Suppressor macrophage (primary cell): ENCODE measurements around the gene EIPR1.
A peak's percentile ranks its signal among the peaks of the same experiment; 100 is the strongest.
"Not testable (repeated sequence)": the region's sequence is repeated elsewhere in the genome, so short reads cannot be mapped to it uniquely, and the experiment has no call there.

ENCODE experiments used
- DNase-seq, 4 experiments: peaks; one replicate each; pipeline ENCODE4 v3.0.0-alpha.2; 2020 to 2022

EIPR1 gene

DNA sequence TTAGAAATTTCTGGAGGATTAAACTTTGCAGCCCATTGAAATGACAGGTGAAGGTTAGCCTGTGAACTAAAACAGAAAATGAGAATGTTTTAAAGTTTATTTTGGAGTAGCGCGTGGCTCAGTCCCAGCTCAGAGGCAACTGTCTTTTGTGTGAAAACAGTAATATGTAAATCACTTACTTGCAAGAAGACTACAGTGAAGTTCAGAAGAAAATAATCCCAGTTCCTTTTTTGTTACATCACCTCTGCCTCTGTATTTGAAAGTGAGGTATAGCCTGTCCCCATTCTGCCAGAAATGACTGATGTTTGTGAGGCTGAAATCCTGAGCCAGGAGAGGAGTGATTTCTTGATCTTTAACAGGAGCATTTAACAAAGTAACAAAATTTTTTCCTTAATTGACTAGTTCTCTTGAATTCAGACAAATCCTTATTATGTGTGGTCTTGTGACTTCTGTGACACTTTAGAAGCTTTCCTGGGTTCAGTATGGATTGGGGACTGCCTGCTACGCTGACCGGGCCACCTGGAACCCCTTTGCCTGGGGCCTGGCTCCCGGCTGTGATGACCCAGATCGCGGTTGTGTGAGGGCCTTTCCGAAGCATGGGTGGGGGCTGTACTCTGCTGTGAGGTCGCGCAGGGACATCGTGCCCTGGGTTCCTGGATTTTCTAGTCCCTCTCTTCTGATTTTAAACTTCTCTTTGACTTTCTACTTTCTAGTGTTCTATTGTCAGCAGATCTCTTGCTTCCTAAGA is 26.1 kb upstream of the EIPR1 start:
- no peak for DNase-seq

DNA sequence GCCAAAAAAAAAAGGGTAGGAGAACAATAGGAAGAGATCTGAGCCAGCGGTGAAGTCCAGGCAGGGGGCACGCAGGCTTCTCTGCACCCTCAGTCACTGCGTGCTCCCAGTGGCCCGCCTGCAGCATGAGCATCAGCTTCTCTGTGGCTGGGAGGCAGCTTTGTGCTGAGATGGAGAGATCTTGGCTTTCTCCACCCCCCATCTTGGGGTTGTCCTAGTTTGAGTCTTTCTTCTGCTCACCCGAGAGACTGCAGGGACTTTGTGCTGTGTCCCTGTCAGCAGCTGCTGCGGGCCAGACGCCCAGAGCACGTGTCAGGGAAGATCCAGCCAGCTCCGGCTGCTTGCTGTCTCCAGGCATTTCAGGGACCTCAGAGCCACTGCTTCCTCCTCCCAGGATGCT is 22.2 kb upstream of the EIPR1 start:
- DNase-seq, result no peak

DNA sequence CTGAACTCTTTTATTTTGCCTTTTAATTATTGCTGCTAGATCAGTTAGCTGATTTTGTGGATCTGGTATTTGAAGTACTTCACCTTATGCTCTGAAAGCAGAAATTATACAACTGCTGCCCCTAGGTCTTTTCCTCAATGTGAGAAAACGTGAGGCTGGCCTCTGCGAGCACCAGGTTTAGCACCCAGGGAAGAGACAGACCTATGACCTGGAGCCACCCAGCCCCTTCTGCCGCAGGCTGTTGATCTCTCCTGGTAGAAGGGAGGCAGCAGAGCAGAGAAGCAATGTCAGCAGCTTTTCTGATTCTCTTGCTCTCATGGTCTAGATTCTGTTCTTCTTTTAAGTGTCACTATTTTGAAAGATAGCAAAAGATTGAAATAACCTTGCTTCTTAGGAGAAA is 21.8 kb upstream of the EIPR1 start:
- no peak for DNase-seq

DNA sequence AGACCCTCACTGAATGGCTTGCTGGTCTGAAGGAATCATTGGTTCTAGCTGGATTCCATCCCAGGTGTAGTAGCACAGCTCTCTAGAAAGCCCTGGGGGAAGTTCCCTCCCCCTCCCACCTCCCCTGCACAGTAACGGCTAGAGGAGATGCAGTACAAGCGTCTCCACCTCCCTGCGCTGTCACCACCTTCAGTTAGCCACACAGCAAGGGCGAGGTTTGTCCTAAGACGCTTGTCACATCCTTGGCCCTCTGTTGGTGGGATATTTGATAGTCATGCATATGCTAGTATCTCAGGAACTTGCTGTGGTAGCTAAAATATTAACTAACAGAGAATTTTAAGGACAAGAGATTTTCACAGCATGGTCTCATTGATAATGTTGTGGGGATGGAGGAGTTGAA is 21.2 kb upstream of the EIPR1 start:
- no peak for DNase-seq

DNA sequence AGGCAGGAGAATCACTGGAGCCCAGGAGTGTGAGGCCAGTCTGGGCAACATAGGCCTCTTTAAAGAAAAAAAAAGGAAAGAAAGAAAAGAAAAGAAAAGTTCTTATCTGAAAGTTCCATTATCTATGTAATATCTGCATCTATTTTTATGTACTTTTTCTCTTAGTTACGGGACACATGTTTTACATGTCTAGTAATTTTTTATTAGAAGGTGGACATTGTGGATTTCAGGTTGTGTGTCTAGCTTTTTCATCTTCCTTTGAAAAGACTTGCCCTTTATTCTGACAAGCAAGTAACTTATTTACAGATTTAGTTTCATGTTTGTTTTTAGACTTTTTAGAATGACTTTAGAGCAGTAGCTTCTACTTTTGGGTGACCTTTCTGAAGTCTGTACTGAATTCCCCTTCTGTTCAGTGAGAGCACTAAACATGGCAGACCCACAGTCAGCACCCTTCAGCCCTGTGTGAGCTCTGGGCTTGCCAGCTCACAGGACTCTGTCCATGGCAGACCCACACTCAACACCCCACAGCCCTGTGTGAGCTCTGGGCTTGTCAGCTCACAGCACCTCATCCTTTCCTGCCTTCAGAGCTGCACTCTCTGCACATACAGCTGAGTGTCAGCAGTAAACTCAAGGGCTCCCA is 19.4 kb upstream of the EIPR1 start:
- DNase-seq, result no peak

DNA sequence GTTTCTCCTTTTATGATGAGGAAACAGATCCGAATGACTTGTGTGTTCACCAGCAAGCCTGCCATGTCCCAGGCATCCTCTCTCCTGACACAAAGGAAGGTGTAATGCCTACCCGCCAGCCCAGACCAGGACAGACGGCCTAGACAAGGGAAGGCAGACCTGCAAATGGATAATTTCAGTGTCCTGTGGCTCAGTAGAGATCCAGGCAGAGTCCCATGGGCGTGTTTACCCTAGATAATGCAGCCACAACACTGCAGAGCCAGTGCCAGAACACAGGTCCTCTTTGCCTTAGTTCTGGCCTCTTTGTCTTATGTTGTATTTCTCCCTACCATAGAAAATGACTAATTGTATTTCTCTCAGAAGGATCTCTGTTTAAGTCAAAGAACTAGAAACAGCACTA is 14.6 kb upstream of the EIPR1 start:
- DNase-seq, result no peak

DNA sequence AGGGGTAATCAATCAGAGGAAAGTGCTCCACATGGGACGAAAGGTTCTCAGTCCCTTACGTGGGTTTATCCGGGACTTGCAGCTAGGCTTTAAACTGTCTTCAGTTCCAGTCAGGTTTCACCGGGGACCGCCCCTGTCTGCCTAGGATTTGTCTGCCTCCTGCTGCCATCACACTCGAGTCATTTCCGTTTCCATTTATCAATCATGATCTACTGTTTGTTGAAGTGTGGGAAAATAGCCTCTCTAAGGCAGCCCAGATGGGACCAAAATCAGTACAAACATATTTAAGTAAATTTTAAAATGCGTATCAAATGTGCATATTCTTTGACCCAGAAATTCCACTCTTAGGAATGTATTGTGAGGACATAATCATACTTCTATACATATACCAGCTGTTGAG is 12.4 kb upstream of the EIPR1 start:
- no peak for DNase-seq

DNA sequence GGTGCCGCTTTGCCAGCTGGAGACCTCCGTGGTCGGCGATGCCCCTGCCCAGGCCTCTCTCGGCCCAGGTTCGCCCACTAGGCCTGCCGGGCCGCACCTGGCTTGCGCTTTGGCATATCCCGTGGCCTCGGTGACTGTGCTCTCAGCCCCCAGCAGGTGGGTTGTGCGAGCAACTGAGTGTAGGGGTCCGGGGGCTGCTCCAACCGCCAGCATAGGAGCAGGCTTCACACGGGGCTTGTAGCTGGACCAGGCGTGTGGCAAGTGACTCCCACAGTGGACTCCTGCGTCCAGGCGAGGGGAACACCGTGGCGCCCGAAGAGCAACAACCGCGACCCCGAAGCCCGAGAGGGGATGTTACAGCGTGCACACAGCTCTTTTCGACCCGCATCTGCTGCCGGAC is 11.6 kb upstream of the EIPR1 start:
- no peak for DNase-seq

DNA sequence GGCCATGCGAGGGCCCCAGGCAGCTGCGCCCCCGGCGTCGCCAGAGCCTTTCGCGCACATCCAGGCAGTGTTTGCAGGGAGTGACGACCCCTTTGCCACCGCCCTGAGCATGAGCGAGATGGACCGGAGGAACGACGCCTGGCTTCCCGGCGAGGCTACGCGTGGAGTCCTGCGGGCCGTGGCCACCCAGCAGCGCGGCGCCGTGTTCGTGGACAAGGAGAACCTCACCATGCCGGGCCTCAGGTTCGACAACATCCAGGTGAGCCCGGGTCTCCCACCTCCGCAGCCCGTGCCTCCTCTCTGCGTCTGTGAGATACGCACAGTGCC is 10.8 kb upstream of the EIPR1 start:
- DNase-seq, result no peak

DNA sequence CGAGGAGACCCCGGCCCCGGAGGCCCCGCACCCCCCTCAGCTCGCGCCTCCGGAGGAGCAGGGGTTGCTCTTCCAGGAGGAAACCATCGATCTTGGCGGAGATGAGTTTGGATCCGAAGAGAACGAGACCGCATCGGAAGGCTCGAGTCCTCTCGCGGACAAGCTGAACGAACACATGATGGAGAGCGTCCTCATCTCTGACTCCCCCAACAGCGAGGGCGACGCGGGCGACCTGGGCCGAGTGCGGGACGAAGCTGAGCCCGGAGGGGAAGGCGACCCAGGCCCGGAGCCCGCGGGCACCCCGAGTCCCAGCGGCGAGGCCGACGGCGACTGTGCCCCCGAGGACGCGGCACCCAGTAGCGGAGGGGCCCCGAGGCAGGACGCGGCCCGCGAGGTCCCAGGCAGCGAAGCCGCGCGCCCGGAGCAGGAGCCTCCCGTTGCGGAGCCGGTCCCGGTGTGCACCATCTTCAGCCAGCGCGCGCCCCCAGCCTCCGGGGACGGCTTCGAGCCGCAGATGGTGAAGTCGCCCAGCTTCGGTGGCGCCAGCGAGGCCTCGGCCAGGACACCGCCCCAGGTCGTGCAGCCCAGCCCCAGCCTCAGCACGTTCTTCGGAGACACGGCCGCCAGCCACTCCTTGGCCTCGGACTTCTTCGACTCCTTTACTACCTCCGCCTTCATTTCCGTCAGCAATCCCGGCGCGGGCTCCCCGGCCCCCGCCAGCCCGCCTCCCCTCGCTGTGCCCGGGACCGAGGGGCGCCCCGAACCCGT is 10.2 kb upstream of the EIPR1 start:
- DNase-seq, result no peak

DNA sequence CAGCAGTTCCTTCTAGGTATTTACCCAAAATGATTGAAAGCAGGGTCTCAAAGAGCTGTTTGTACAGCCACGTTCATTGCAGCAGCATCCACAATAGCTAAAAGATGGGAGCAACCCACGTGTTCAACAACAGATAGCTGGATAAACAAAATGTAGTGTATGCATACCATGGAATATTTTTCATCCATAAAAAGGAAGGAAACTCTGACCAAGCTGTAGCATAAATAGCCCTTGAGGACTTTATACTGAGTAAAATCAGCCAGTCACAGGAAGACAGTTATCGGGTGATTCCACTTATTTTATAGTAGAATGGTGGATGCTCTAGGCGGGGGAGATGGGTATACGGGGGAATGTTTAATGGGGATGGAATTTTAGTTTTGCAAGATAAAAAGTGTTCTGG is 9.4 kb upstream of the EIPR1 start:
- DNase-seq, result no peak

DNA sequence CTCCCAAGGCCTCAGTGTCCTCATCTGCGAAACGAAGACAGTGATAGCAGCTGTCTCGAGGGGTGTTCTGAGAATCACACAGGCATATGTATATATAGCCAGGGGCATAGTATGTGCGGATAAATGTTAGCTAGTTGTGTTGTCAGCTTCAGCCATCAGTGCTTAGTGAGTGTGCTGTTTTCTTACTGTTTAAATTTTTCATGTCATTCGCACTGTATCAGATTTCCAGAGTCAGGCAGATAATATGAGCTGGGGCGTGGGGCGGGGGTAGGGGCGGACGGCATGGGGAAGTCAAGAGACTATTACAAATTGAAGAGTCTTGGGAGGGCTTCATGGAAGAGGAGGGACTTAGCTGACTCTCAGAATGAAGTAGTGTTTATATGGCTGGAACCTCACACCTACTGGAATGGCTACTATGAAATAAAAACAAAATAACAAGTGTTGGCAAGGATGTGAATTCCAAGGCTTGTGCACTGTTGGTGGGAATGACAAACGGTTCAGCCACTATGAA is 8.9 kb upstream of the EIPR1 start:
- no peak for DNase-seq

DNA sequence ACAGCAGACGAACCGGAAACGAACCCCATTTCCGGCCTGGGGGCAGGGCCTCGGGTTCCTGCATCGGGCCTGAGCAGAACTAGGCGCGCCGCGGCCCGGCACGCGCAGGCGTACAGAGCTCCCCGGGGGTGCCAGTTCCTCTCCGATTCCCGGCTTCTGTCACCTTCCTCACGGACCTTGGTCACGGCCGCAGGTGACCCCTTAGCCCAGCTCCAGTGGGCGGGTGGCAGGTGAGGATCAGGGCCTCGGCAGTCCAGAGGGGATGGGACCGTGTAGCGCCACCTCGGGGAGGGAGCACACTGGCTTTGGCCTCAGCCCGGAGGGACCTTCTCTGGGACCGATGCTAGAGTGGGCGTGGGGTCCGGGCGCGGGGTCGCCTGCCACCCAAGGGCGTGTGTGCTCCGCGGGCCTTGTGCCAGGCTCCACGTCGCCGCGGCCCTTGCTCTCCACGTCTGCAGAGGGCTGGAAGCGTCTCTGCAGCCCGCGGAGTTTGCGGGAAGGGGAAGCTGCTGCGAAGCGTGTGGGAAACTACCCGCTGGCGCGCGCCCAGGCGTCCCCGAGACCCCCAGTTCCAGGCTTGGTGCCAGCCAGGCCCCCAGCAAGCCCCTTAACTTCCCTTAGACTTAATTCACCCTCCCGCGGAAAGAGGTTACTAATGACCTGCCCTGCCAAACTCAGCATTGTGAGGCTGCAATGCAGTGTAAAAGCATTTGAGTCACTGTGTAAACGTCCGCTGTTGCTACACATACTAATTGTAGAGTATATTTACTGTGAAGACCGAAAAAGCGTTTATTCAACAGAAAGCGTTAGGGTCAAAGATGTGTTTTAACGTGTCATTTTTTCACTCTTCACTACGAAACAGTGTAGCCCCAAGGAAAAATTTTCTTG is 2.3 kb upstream of the EIPR1 start, which contains the start of gene TRAPPC12:
Gene TRAPPC12, plus strand, starts transcription at position 48 of the 888 bp plus-strand sequence. CDS start 7,930 bp downstream, outside the sequence.
- peak; percentile 91 to 96 (median 94) for DNase-seq

DNA sequence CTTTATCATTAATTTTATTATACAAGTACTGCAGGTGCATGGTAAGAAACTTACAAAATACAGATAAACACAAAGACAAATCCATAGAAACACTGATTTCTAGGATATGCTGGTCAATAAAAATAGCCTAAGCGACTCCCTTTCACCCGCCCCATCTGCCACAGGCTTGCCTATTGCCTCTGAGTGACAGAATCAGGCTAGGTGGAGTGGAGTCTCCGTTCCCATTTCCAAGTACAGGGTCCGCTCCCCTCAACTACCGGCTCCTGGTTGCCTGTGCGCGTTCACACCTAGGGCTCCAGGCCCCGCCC is 1.7 kb upstream of the EIPR1 start:
- DNase-seq, result no peak

DNA sequence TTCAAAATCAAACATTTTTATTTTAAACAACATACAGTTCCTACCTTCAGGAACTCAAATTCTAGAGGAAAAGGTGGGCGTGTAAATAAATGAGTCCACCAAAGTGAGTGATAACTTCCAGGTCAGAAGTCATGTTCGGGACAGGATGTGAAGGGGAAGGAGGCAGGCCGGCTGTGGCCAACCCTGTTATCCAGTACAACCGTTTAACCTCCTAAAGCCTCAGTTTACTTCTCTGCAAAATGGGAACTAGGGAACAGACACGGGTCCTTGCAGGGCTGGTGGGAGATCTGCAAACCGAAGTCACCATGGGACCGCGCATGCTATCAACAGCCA is 373 bp downstream of the EIPR1 start:
- DNase-seq, result peak; percentile 48 to 75 (median 73)

DNA sequence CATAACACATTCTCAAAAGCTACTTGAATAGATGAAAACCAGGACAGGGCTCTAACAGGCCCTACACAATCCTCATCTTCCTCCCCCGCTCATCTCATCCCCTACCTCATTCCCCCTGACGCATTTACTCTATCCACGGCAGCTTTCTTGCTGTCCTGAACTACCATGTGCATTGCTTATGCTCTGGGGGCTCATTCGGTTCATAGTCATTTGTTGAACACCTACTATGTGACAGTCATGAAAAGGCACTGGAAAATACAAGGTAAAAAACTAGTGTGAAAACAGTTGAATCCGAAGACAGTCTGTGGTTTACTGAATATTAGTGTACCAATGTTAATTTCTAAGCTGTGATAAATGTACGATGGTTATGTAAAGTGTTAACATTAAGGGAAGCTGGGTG is 797 bp downstream of the EIPR1 start:
- DNase-seq, result no peak

DNA sequence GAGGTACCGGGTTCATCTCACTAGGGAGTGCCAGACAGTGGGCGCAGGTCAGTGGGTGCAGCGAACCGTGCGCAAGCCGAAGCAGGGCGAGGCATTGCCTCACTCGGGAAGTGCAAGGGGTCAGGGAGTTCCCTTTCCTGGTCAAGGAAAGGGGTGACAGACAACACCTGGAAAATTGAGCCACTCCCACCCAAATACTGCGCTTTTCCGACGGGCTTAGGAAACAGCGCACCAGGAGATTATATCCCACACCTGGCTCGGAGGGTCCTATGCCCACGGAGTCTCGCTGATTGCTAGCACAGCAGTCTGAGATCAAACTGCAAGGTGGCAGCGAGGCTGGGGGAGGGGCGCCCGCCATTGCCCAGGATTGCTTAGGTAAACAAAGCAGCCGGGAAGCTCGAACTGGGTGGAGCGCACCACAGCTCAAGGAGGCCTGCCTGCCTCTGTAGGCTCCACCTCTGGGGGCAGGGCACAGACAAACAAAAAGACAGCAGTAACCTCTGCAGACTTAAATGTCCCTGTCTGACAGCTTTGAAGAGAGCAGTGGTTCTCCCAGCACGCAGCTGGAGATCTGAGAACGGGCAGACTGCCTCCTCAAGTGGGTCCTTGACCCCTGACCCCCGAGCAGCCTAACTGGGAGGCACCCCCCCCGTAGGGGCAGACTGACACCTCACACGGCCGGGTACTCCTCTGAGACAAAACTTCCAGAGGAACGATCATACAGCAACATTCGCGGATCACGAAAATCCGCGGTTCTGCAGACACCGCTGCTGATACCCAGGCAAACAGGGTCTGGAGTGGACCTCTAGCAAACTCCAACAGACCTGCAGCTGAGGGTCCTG is 8.1 kb downstream of the EIPR1 start:
- DNase-seq, result not testable (repeated sequence)

DNA sequence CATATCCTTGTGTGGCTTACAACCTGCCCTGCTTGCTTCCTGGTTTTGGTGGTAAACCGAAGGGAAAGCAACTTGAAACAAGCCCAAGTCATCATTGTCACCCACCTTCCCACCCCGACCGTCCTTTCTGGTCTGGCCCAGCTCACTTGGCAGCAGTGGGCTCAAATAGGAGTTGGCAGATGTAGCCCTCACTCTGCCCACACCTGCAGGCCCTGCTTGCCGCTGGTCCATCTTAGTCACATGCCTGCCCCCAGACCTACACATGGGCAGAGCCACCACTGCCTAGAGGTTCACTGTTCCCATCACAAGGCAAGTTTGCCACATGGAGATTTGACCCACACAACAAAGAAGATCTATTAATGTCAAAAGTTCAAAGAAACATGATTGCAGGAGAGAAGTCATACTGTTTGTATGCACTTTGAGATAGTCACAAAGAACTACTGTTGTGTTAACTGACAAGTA is 9.3 kb downstream of the EIPR1 start:
- DNase-seq, result no peak

DNA sequence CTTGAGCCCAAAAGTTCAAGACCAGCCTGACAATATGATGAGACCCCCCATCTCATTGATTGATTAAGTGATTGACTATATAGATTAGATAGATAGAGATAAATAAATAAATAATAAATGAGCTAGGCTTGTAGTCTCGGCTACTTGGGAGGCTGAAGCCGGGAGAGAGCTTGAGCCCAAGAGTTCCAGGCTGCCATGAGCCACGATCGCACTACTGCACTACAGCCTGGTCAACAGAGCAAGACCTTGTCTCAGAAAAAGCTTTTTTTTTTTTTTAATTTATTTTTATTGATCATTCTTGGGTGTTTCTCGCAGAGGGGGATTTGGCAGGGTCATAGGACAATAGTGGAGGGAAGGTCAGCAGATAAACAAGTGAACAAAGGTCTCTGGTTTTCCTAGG is 12.4 kb downstream of the EIPR1 start:
- DNase-seq, result no peak

DNA sequence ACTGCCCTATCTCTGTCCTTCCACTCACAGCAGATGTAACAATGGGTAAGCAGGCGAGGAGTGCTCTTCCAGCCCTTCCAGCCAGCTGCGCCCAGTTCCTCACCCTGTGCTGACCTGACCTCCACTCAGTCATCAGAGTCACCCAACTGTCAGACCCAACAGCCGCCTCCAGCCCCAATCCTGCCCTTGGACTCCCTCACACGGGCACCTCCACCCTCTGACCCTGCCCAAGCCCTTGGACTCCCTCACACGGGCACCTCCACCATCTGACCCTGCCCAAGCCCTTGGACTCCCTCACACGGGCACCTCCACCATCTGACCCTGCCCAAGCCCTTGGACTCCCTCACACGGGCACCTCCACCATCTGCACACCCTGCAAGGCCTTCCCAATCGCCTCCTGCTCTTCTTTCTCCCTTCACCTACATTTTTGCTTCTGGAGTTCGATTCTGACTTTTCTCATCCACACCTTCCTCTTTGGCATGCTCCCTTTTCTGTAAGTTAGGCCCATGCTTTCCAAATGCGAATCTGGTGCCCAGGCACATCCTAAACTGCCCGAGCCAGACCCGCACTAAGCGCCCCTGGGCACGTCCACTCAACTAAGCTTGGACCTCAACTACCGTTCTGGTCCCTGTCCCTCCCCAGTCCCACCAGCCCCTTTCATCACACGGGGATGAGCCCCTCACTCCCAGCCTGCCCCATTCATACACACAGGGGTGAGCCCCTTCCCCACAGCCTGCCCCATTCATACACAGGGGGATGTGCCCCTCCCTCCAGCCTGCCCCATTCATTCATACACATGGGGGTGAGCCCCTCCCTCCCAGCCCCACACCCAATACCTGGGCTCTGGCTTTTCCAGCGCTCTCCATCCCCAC is 15.9 kb downstream of the EIPR1 start:
- no peak for DNase-seq

DNA sequence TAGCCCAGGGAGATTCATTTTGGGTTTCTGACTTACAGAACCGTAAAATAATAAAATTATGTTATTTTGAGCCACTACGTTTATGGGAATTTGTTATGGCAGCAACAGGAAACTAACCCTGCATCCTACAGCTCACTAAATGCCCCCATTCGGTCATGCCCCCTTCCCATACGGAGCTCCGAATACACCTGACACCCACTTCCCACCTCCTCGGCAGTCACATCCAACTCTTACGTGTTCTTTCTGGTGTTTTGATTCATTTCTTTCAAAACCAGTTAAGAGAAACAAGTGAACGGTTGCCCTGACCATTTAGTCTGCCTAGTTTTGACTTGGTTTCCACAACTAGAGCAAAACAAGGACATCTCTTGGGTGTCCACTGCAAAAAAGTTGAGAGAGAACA is 19.7 kb downstream of the EIPR1 start:
- no peak for DNase-seq
